GM20000 (cell line): Measurements from ENCODE around the gene DHRSX.

Experiments used
- DNase-seq: peaks from one replicate; pipeline ENCODE4 v3.0.0; 2012; ENCODE audit warnings: low spot score
- CTCF ChIP-seq: IDR thresholded peaks from 2 replicates; pipeline ENCODE4 v1.5.1; 2012; ENCODE audit warnings: mild to moderate bottlenecking, control low read depth; ENCODE audit errors: extremely low read depth, missing control alignments

The DHRSX gene

GRCh38 chrX:2441466-2441865, 59.3 kb downstream of the DHRSX start:
- no peak for TF ChIP-seq CTCF
- no peak for DNase-seq

- no peak for TF ChIP-seq CTCF
- no peak for DNase-seq
Measured at GRCh38 chrX:2439613-2440012, 61.2 kb downstream of the DHRSX start.

GRCh38 chrX:2435465-2435864, 65.3 kb downstream of the DHRSX start:
- TF ChIP-seq CTCF, result no peak

GRCh38 chrX:2434270-2435163, 66.3 kb downstream of the DHRSX start:
- no peak for TF ChIP-seq CTCF
- DNase-seq, result no peak

More at GRCh38 chrX:2435465-2435864, 65.3 kb downstream of the DHRSX start:
- no peak for DNase-seq

- TF ChIP-seq CTCF, result no peak
- DNase-seq, result no peak
Measured at GRCh38 chrX:2432298-2432863, 68.4 kb downstream of the DHRSX start.

GRCh38 chrX:2430265-2430825, 70.4 kb downstream of the DHRSX start:
- TF ChIP-seq CTCF, result no peak
- DNase-seq, result no peak

GRCh38 chrX:2427737-2428136, 73.0 kb downstream of the DHRSX start:
- no peak for TF ChIP-seq CTCF

More at GRCh38 chrX:2427737-2428136, 73.0 kb downstream of the DHRSX start:
- DNase-seq, result no peak
